Keratinocyte (primary cell): ENCODE measurements around the gene INPP4B. TPM values are rescaled to one million over a fixed set of nuclear protein-coding genes. Genes with fewer than 3 reads are reported as not detected.

ENCODE experiments used
- DNase-seq: peaks from one replicate; pipeline ENCODE4 v3.0.0-alpha.2; 2011; ENCODE audit warnings: low read depth, missing footprints, low spot score
- FAIRE-seq: peaks from 2 replicates; lab custom pipeline; 2011; peaks lifted over from hg19 to GRCh38; lab: Jason Lieb, UNC
- H2AFZ ChIP-seq: 2 replicates; pipeline ENCODE4 v1.6.0; 2012; ENCODE audit warnings: low read length, control low read depth, inconsistent platforms; ENCODE audit not compliant: control insufficient read depth
- H3K27ac ChIP-seq: 2 replicates; pipeline ENCODE4 v1.5.1; 2011; ENCODE audit warnings: low read length; ENCODE audit not compliant: control insufficient read depth, insufficient read depth
- H3K27me3 ChIP-seq: 3 replicates; pipeline ENCODE4 v1.6.0; 2011; ENCODE audit warnings: low read length; ENCODE audit not compliant: control insufficient read depth, insufficient read depth; ENCODE audit errors: extremely low read depth
- H3K36me3 ChIP-seq, 2 experiments: 2 replicates in 1 of 2; 3 replicates in 1 of 2; pipeline ENCODE4 v1.5.1; 2011; ENCODE audit warnings: low read length in 2 of 2, mild to moderate bottlenecking in 1 of 2; ENCODE audit not compliant: control insufficient read depth in 2 of 2, insufficient read depth in 2 of 2; ENCODE audit errors: extremely low read depth in 1 of 2
- H3K4me1 ChIP-seq: 3 replicates; pipeline ENCODE4 v1.5.1; 2011; ENCODE audit warnings: low read length; ENCODE audit not compliant: control insufficient read depth, insufficient read depth; ENCODE audit errors: extremely low read depth
- H3K4me2 ChIP-seq: 3 replicates; pipeline ENCODE4 v1.6.0; 2011; ENCODE audit warnings: low read depth, low read length; ENCODE audit not compliant: control insufficient read depth, insufficient read depth; ENCODE audit errors: extremely low read depth
- H3K4me3 ChIP-seq, 3 experiments: fragments of 200-600 bp in 1 of 3; sonication (generic) in 1 of 3; 2 replicates in 2 of 3; 3 replicates in 1 of 3; pipeline ENCODE4 v1.5.1; 2011 to 2016; ENCODE audit warnings: low read length in 3 of 3, mild to moderate bottlenecking in 3 of 3, control low read depth in 2 of 3, inconsistent platforms in 1 of 3, low read depth in 1 of 3, mixed read lengths in 1 of 3, mixed run types in 1 of 3, moderate library complexity in 1 of 3; ENCODE audit not compliant: control insufficient read depth in 2 of 3, insufficient read depth in 2 of 3; ENCODE audit errors: extremely low read depth in 1 of 3
- H3K79me2 ChIP-seq: 2 replicates; pipeline ENCODE4 v1.6.0; 2012; ENCODE audit warnings: low read length; ENCODE audit not compliant: control insufficient read depth, insufficient read depth
- H3K9ac ChIP-seq: 3 replicates; pipeline ENCODE4 v1.6.0; 2011; ENCODE audit warnings: low read length; ENCODE audit not compliant: control insufficient read depth, insufficient read depth; ENCODE audit errors: extremely low read depth
- H3K9me1 ChIP-seq: 3 replicates; pipeline ENCODE4 v1.6.0; 2011; ENCODE audit warnings: low read length; ENCODE audit not compliant: control insufficient read depth, insufficient read depth; ENCODE audit errors: extremely low read depth
- H3K9me3 ChIP-seq: 2 replicates; pipeline ENCODE4 v1.5.1; 2012; ENCODE audit warnings: low read depth, low read length; ENCODE audit not compliant: control insufficient read depth
- H4K20me1 ChIP-seq: 3 replicates; pipeline ENCODE4 v1.6.0; 2011; ENCODE audit warnings: low read length; ENCODE audit not compliant: control insufficient read depth, insufficient read depth; ENCODE audit errors: extremely low read depth
- EZH2 ChIP-seq: IDR thresholded peaks from one replicate; pipeline ENCODE4 v1.6.1; 2012; ENCODE audit warnings: inconsistent platforms, mild to moderate bottlenecking, low read length, moderate library complexity
- dilution Hi-C: fragments of 300-500 bp; cut with MboI; formaldehyde crosslinking; loops from one replicate; pipeline ENCODE4 v1.7.0; 2020; ENCODE audit warnings: low sequenced_read_pairs; ENCODE audit not compliant: extremely low pct_ligation_motif_present
- polyA plus RNA-seq, 5 experiments: library from polyadenylated mRNA; depleted of rRNA in 3 of 5; stranded (reverse) in 3 of 5; stranded (forward) in 1 of 5; unstranded in 1 of 5; fragments of >200 nt; gene quantifications; 1 replicate in 1 of 5; 2 replicates in 3 of 5; 3 replicates in 1 of 5; pipeline versions ENCODE4 v1.2.1 to v1.2.3, GENCODE V29; 2011 to 2012; ENCODE audit warnings: missing spikeins in 2 of 5, low read depth in 1 of 5, low replicate concordance in 1 of 5
- TF ChIP-seq, protein P1 (sequence below), 3 experiments: IDR thresholded peaks in 1 of 3; conservative IDR thresholded peaks in 1 of 3; optimal IDR thresholded peaks in 1 of 3; 2 replicates in 2 of 3; 3 replicates in 1 of 3; pipeline versions ENCODE3 to v1.5.1; 2011; ENCODE audit warnings: low read length in 3 of 3, mild to moderate bottlenecking in 3 of 3, moderate library complexity in 2 of 3, control low read depth in 1 of 3, inconsistent platforms in 1 of 3; ENCODE audit not compliant: insufficient read depth in 2 of 3; ENCODE audit errors: extremely low read depth in 1 of 3

The INPP4B gene
- polyA plus RNA-seq, 1 donor (not counting 4 experiments of a cell fraction or from before 2014, with no cell fraction given), result 50.2 TPM

- no peak overlapping the region for H3K4me3 ChIP-seq
- H3K27me3 ChIP-seq, result no peaks in the 10 kb centered on the region
- no peaks in the 10 kb centered on the region for H3K4me1 ChIP-seq
- dilution Hi-C loops, result no loop called here
- FAIRE-seq, result no peak
- TF ChIP-seq EZH2, result no peak
- TF ChIP-seq, protein P1, sequence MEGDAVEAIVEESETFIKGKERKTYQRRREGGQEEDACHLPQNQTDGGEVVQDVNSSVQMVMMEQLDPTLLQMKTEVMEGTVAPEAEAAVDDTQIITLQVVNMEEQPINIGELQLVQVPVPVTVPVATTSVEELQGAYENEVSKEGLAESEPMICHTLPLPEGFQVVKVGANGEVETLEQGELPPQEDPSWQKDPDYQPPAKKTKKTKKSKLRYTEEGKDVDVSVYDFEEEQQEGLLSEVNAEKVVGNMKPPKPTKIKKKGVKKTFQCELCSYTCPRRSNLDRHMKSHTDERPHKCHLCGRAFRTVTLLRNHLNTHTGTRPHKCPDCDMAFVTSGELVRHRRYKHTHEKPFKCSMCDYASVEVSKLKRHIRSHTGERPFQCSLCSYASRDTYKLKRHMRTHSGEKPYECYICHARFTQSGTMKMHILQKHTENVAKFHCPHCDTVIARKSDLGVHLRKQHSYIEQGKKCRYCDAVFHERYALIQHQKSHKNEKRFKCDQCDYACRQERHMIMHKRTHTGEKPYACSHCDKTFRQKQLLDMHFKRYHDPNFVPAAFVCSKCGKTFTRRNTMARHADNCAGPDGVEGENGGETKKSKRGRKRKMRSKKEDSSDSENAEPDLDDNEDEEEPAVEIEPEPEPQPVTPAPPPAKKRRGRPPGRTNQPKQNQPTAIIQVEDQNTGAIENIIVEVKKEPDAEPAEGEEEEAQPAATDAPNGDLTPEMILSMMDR (optimal IDR thresholded peaks at IDR 0.05 in 1 of 3, IDR thresholded peaks at IDR 0.05 in 1 of 3, conservative IDR thresholded peaks at IDR 0.05 in 1 of 3; ENCODE audit: extremely low read depth in 1 of 3, insufficient read depth in 2 of 3, low read length in 3 of 3), result no peak
- no peaks in the 10 kb centered on the region for H3K79me2 ChIP-seq
- no peak for DNase-seq
- no peaks in the 10 kb centered on the region for H3K36me3 ChIP-seq
- no peak overlapping the region for H3K4me2 ChIP-seq
- no peaks in the 10 kb centered on the region for H4K20me1 ChIP-seq
- no peak overlapping the region for H2AFZ ChIP-seq
- no peaks in the 10 kb centered on the region for H3K9me1 ChIP-seq
- H3K9me3 ChIP-seq, result no peaks in the 10 kb centered on the region
- H3K9ac ChIP-seq, result no peak overlapping the region
- H3K27ac ChIP-seq, result no peak overlapping the region
Observed at GRCh38 chr4:142832022-142832421, 14.1 kb downstream of the INPP4B start.

DNA sequence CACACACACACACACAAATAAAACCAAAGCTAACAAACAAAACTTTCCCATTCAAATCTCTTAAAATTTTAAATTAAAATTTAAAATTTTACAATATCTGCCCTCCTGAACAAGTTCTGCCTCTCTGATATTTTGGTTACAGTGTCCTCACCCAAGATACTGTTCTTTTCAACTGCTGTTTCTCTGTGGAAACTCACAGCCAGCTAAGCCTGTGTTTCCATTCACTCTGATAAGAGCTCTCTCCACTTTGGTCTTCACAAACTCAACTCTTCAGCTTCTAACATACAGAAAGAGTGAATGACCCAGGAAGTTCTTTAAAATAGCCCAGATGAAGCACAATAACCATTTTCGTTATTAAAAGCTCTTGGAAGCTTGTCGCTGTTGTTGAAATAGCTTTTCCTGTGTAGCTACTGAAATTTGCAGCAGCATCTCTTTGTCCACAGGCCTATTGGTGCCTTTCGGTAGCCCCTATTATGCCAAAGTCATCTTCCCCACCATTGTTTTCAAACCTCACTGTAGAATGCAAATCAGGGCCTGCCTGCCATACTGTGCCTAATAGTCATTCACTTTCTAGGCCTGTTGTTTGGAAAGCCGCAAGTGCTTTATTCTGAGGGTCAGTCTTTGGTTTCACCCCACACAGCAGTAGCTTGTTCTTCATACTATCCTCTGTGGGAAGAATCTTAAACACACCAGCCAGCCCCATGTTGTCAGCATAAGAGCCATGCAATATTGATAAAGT, 19.4 kb downstream of the INPP4B start:
- FAIRE-seq, result no peak
- H3K4me2 ChIP-seq, result no peak overlapping the region
- no peak overlapping the region for H2AFZ ChIP-seq
- no peak overlapping the region for H3K9ac ChIP-seq
- no peaks in the 10 kb centered on the region for H3K9me1 ChIP-seq
- DNase-seq, result no peak
- no peaks in the 10 kb centered on the region for H3K79me2 ChIP-seq
- no peaks in the 10 kb centered on the region for H3K27me3 ChIP-seq
- H3K27ac ChIP-seq, result no peak overlapping the region
- H4K20me1 ChIP-seq, result no peaks in the 10 kb centered on the region
- H3K9me3 ChIP-seq, result no peaks in the 10 kb centered on the region
- dilution Hi-C loops, result no loop called here
- no peak overlapping the region for H3K4me3 ChIP-seq
- H3K4me1 ChIP-seq, result no peaks in the 10 kb centered on the region
- TF ChIP-seq, protein P1 (optimal IDR thresholded peaks at IDR 0.05 in 1 of 3, IDR thresholded peaks at IDR 0.05 in 1 of 3, conservative IDR thresholded peaks at IDR 0.05 in 1 of 3; ENCODE audit: extremely low read depth in 1 of 3, insufficient read depth in 2 of 3, low read length in 3 of 3), result no peak
- TF ChIP-seq EZH2, result no peak
- no peaks in the 10 kb centered on the region for H3K36me3 ChIP-seq
